BJ (cell line): ENCODE measurements around the gene NUAK2. TPM values are rescaled to one million over a fixed set of nuclear protein-coding genes. Genes with fewer than 3 reads are reported as not detected.
A peak's percentile ranks its signal among the peaks of the same experiment; 100 is the strongest.

ENCODE experiments used
- CTCF ChIA-PET: fragments of 350-600 bp; formaldehyde crosslinking; extraction: SDS; loops from one replicate; lab custom pipeline; 2021; ENCODE audit warnings: antibody characterized with exemption, inconsistent platforms; lab: Yijun Ruan, JAX
- POLR2A ChIA-PET: fragments of 300-600 bp; sonication (Branson Sonifier 250); formaldehyde crosslinking; extraction: SDS; loops from one replicate; lab custom pipeline; 2021; ENCODE audit warnings: antibody characterized with exemption; lab: Charles Lee
- DNase-seq: peaks from one replicate; pipeline ENCODE4 v3.0.0-alpha.2; 2011; ENCODE audit warnings: low read depth
- H3K27me3 ChIP-seq: 2 replicates; pipeline ENCODE4 v1.6.0; 2011; ENCODE audit warnings: low read length; ENCODE audit not compliant: control insufficient read depth, insufficient read depth
- H3K36me3 ChIP-seq: 2 replicates; pipeline ENCODE4 v1.5.1; 2011; ENCODE audit warnings: low read length; ENCODE audit not compliant: control insufficient read depth, insufficient read depth
- H3K4me3 ChIP-seq: 2 replicates; pipeline ENCODE4 v1.5.1; 2011; ENCODE audit warnings: low read depth, mild to moderate bottlenecking, control low read depth, low read length
- CTCF ChIP-seq: IDR thresholded peaks from 2 replicates; pipeline ENCODE4 v1.5.1; 2011; ENCODE audit warnings: low read depth, mild to moderate bottlenecking, control low read depth, inconsistent platforms, low read length, moderate library complexity; ENCODE audit not compliant: insufficient read depth
- polyA plus RNA-seq: library from polyadenylated mRNA; depleted of rRNA; stranded (reverse); fragments of >200 nt; gene quantifications from 2 replicates; pipeline ENCODE4 v1.2.3, GENCODE V29; 2011; rRNA removed
- small RNA-seq: library from RNA; depleted of rRNA; stranded (forward); fragments of <200 nt; gene quantifications from one replicate; pipeline ENCODE3, GENCODE V24; 2012; ENCODE audit warnings: low replicate concordance, low read depth; ENCODE audit not compliant: insufficient read length

Gene NUAK2
- polyA plus RNA-seq, 1 experiment: 5.8 TPM

- Histone ChIP-seq H3K36me3 (no peaks in the 10 kb centered on the region), H3K27me3 (no peaks in the 10 kb centered on the region), H3K4me3 (no peak overlapping the region)
- no peak for DNase-seq
- CTCF ChIA-PET: interaction anchor here (0.7 to 10.8 kb wide), 46 partner anchors 8 to 450 kb away, joined by 3 to 139 read pairs (median 7); partner anchors contain the start of genes NUAK2, RBBP5 and TMCC2
- no peak for TF ChIP-seq CTCF
- POLR2A ChIA-PET: no interaction called here
Measured at GRCh38 chr1:205256951-205257625, 64.5 kb downstream of the NUAK2 start.

GRCh38 chr1:205255941-205256780 is 65.4 kb downstream of the NUAK2 start:
- no peak overlapping the region for H3K4me3 ChIP-seq
- H3K36me3 ChIP-seq: no peaks in the 10 kb centered on the region
- ChIA-PET POLR2A (no interaction called here), CTCF (interaction anchor here (0.7 to 10.8 kb wide), 53 partner anchors 9 to 449 kb away, joined by 3 to 139 read pairs (median 6); partner anchors contain the start of genes NUAK2, RBBP5 and TMCC2)
- no peak for DNase-seq
- TF ChIP-seq CTCF: peak; percentile 95
- H3K27me3 ChIP-seq: no peaks in the 10 kb centered on the region

Small RNA genes lying within 50 kb of the gene (small RNA-seq; reads per million reads assigned to genes)
- not detected for gene SNRPGP10

Other genes starting within 250 kb of the NUAK2 start
- 1.5 and 2.1 TPM in 2 replicates for gene TMEM81, start 237.3 kb downstream of the NUAK2 start, polyA plus RNA-seq
- gene RBBP5, start 199.8 kb downstream of the NUAK2 start, polyA plus RNA-seq: 6.4 and 10.8 TPM in 2 replicates
- 9.7 and 11.5 TPM in 2 replicates for gene DSTYK, start 110.0 kb downstream of the NUAK2 start, polyA plus RNA-seq
- 2.4 and 3.4 TPM in 2 replicates for gene TMCC2, start 93.8 kb downstream of the NUAK2 start, polyA plus RNA-seq
- not detected in 2 replicates for gene KLHDC8A, start 35.2 kb upstream of the NUAK2 start, polyA plus RNA-seq
- gene LEMD1, start 100.3 kb upstream of the NUAK2 start, polyA plus RNA-seq: not detected in 2 replicates
- 0.02 TPM in 1 of 2 replicates, not detected in the other for gene BLACAT1, start 134.3 kb upstream of the NUAK2 start, polyA plus RNA-seq
- gene CDK18, start 182.9 kb upstream of the NUAK2 start, polyA plus RNA-seq: 0.45 and 0.83 TPM in 2 replicates